H9 (cell line): ENCODE data around the gene CD7. TPM values are rescaled to one million over a fixed set of nuclear protein-coding genes. Genes with fewer than 3 reads are reported as not detected.

Experiments used
- DNase-seq: peaks from one replicate; pipeline ENCODE4 v3.0.0-alpha.2; 2017
- H2AFZ ChIP-seq: one replicate; pipeline ENCODE4 v1.6.1; 2013; ENCODE audit warnings: mild to moderate bottlenecking, low read length, control low read depth, moderate library complexity
- H2AK5ac ChIP-seq: 2 replicates; pipeline ENCODE4 v1.6.1; 2013; ENCODE audit warnings: low read length, control low read depth, mixed read lengths; ENCODE audit not compliant: insufficient read length
- H2BK120ac ChIP-seq: one replicate; pipeline ENCODE4 v1.6.1; 2013; ENCODE audit warnings: low read depth, mild to moderate bottlenecking, low read length, control low read depth, inconsistent platforms; ENCODE audit not compliant: poor library complexity, severe bottlenecking
- H2BK12ac ChIP-seq: 2 replicates; pipeline ENCODE4 v1.6.1; 2013; ENCODE audit warnings: low read length, control low read depth, mixed read lengths, low read depth; ENCODE audit not compliant: insufficient read length
- H2BK15ac ChIP-seq: 2 replicates; pipeline ENCODE4 v1.6.1; 2013; ENCODE audit warnings: low read depth, low read length, control low read depth
- H2BK20ac ChIP-seq: one replicate; pipeline ENCODE4 v1.6.1; 2013; ENCODE audit warnings: low read depth, mild to moderate bottlenecking, low read length, control low read depth, inconsistent platforms; ENCODE audit not compliant: poor library complexity, severe bottlenecking
- H2BK5ac ChIP-seq: 2 replicates; pipeline ENCODE4 v1.6.1; 2013; ENCODE audit warnings: low read length, control low read depth, mixed read lengths; ENCODE audit not compliant: insufficient read length
- H3K14ac ChIP-seq: 2 replicates; pipeline ENCODE4 v1.6.1; 2013; ENCODE audit warnings: low read length, control low read depth; ENCODE audit not compliant: insufficient read depth
- H3K18ac ChIP-seq: 2 replicates; pipeline ENCODE4 v1.6.1; 2013; ENCODE audit warnings: low read depth, mild to moderate bottlenecking, mixed read lengths, low read length, control low read depth; ENCODE audit not compliant: insufficient read length
- H3K23ac ChIP-seq: 2 replicates; pipeline ENCODE4 v1.6.1; 2013; ENCODE audit warnings: low read length, control low read depth, mixed read lengths, low read depth; ENCODE audit not compliant: insufficient read length
- H3K23me2 ChIP-seq: 2 replicates; pipeline ENCODE4 v1.6.1; 2013; ENCODE audit warnings: low read depth, mild to moderate bottlenecking, mixed read lengths, low read length, control low read depth; ENCODE audit not compliant: insufficient read length, poor library complexity, severe bottlenecking
- H3K27ac ChIP-seq: 2 replicates; pipeline ENCODE4 v1.5.1; 2013; ENCODE audit warnings: low read length, control low read depth, mixed read lengths, low read depth; ENCODE audit not compliant: insufficient read length
- H3K27me3 ChIP-seq: 2 replicates; pipeline ENCODE4 v1.6.1; 2013; ENCODE audit warnings: low read length, control low read depth, inconsistent platforms; ENCODE audit not compliant: insufficient read depth
- H3K4ac ChIP-seq: 2 replicates; pipeline ENCODE4 v1.6.1; 2013; ENCODE audit warnings: low read depth, mild to moderate bottlenecking, control low read depth, inconsistent platforms, low read length, moderate library complexity
- H3K4me1 ChIP-seq: 2 replicates; pipeline ENCODE4 v1.6.1; 2013; ENCODE audit warnings: low read length, control low read depth, inconsistent platforms; ENCODE audit not compliant: insufficient read depth
- H3K4me2 ChIP-seq: 2 replicates; pipeline ENCODE4 v1.6.1; 2013; ENCODE audit warnings: low read length, control low read depth, mixed read lengths; ENCODE audit not compliant: insufficient read length, insufficient read depth
- H3K56ac ChIP-seq: 2 replicates; pipeline ENCODE4 v1.6.1; 2013; ENCODE audit warnings: low read depth, mild to moderate bottlenecking, mixed read lengths, low read length, control low read depth; ENCODE audit not compliant: insufficient read length
- H3K79me1 ChIP-seq: 2 replicates; pipeline ENCODE4 v1.6.1; 2013; ENCODE audit warnings: low read depth, mild to moderate bottlenecking, moderate library complexity, low read length, control low read depth, inconsistent platforms; ENCODE audit not compliant: insufficient read depth, poor library complexity, severe bottlenecking
- H3K79me2 ChIP-seq: 2 replicates; pipeline ENCODE4 v1.6.1; 2013; ENCODE audit warnings: low read length, control low read depth, inconsistent platforms; ENCODE audit not compliant: insufficient read depth
- H3K9ac ChIP-seq: 2 replicates; pipeline ENCODE4 v1.6.1; 2013; ENCODE audit warnings: low read length, control low read depth, mixed read lengths; ENCODE audit not compliant: insufficient read length; ENCODE audit errors: extremely low read depth
- H3K9me3 ChIP-seq: one replicate; pipeline ENCODE4 v1.6.1; 2013; ENCODE audit warnings: low read depth, low read length, inconsistent platforms; ENCODE audit not compliant: control insufficient read depth
- H3T11ph ChIP-seq: one replicate; pipeline ENCODE4 v1.6.1; 2013; ENCODE audit warnings: mild to moderate bottlenecking, low read length, control low read depth, inconsistent platforms
- H4K20me1 ChIP-seq: one replicate; pipeline ENCODE4 v1.6.1; 2013; ENCODE audit not compliant: control insufficient read depth, insufficient read length, insufficient read depth
- H4K5ac ChIP-seq: 2 replicates; pipeline ENCODE4 v1.6.1; 2013; ENCODE audit warnings: low read depth, mild to moderate bottlenecking, mixed read lengths, low read length, control low read depth; ENCODE audit not compliant: insufficient read length
- H4K8ac ChIP-seq: replicated peaks from 2 replicates; pipeline ENCODE4 v1.6.1; 2013; ENCODE audit warnings: low read length, control low read depth, mixed read lengths, low read depth; ENCODE audit not compliant: insufficient read length
- H4K91ac ChIP-seq: 2 replicates; pipeline ENCODE4 v1.6.1; 2013; ENCODE audit warnings: low read depth, mild to moderate bottlenecking, moderate library complexity, mixed read lengths, low read length, control low read depth; ENCODE audit not compliant: insufficient read length
- H3K27ac Mint-ChIP-seq, 3 experiments: 2 replicates in 2 of 3; 3 replicates in 1 of 3; pipeline ENCODE4 v1.8.0; 2020 to 2021; ENCODE audit warnings: mixed read lengths in 3 of 3, mild to moderate bottlenecking in 1 of 3, moderate library complexity in 1 of 3
- H3K27me3 Mint-ChIP-seq: 2 replicates; pipeline ENCODE4 v1.8.0; 2021; ENCODE audit warnings: low read depth, mild to moderate bottlenecking, moderate library complexity, mixed read lengths
- H3K36me3 Mint-ChIP-seq, 3 experiments: 2 replicates in 2 of 3; 3 replicates in 1 of 3; pipeline ENCODE4 v1.8.0; 2020 to 2021; ENCODE audit warnings: low read depth in 3 of 3, mixed read lengths in 3 of 3; ENCODE audit not compliant: insufficient read depth in 1 of 3
- H3K4me1 Mint-ChIP-seq, 2 experiments: 2 replicates each; pipeline ENCODE4 v1.8.0; 2020; ENCODE audit warnings: mixed read lengths in 2 of 2
- H3K4me3 Mint-ChIP-seq, 2 experiments: 2 replicates in 1 of 2; 3 replicates in 1 of 2; pipeline ENCODE4 v1.8.0; 2020 to 2021; ENCODE audit warnings: mild to moderate bottlenecking in 2 of 2, mixed read lengths in 2 of 2, moderate library complexity in 1 of 2
- H3K9me3 Mint-ChIP-seq, 2 experiments: 2 replicates in 1 of 2; 3 replicates in 1 of 2; pipeline ENCODE4 v1.8.0; 2020; ENCODE audit warnings: mild to moderate bottlenecking in 2 of 2, mixed read lengths in 2 of 2, moderate library complexity in 1 of 2
- CTCF ChIP-seq: fragments of 200-600 bp; sonication (generic); conservative IDR thresholded peaks from 3 replicates; pipeline ENCODE4 v1.8.0; 2021; ENCODE audit warnings: antibody characterized with exemption, mild to moderate bottlenecking
- WGBS: extraction: QIAGEN DNeasy Blood & Tissue Kit; methylation state at CpG from one replicate; pipeline ENCODE4 v1.1.7; 2013; ENCODE audit warnings: missing lambda C conversion rate, low lambda C conversion rate, mixed read lengths; ENCODE audit not compliant: insufficient read length; ENCODE audit errors: extremely low coverage; 5-methylcytosine and 5-hydroxymethylcytosine counted together
- total RNA-seq: library from RNA; stranded (reverse); gene quantifications from 2 replicates; pipeline ENCODE4 v1.2.1, GENCODE V29; 2021

Gene CD7
- total RNA-seq, 1 experiment from 2014 or later: 0.35 TPM

GRCh38 chr17:82304826-82305726 lies 12.3 kb downstream of the CD7 start:
- Histone ChIP-seq H3K23ac (no peak overlapping the region), H3K27me3 (no peaks in the 10 kb centered on the region), H2BK20ac (no peak overlapping the region), H3K56ac (no peak overlapping the region), H2BK120ac (no peak overlapping the region), H4K5ac (no peak overlapping the region), H3K18ac (no peak overlapping the region), H3K79me2 (no peaks in the 10 kb centered on the region), H3K4me2 (no peak overlapping the region), H4K91ac (no peak overlapping the region), H2AFZ (no peak overlapping the region), H3K79me1 (no peaks in the 10 kb centered on the region), H3K27ac (no peak overlapping the region), H4K8ac (no peak overlapping the region), H3K9me3 (no peaks in the 10 kb centered on the region), H2BK5ac (no peak overlapping the region), H3K4ac (no peak overlapping the region), H3T11ph (no peak overlapping the region), H4K20me1 (no peaks in the 10 kb centered on the region), H2BK12ac (no peak overlapping the region), H3K23me2 (peaks cover 3% of the 10 kb centered on the region), H3K9ac (no peak overlapping the region), H3K4me1 (no peaks in the 10 kb centered on the region), H2BK15ac (no peak overlapping the region), H2AK5ac (no peak overlapping the region), H3K14ac (no peak overlapping the region; the same call in 1 of the 2 replicates)
- no peak for DNase-seq
- no peak for TF ChIP-seq CTCF
- no peaks in the 10 kb centered on the region; a peak in 2 of 5 replicates for H3K9me3 Mint-ChIP-seq
- no peaks in the 10 kb centered on the region for H3K36me3 Mint-ChIP-seq
- peaks cover 22% of the 10 kb centered on the region for H3K27me3 Mint-ChIP-seq
- no peak overlapping the region for H3K27ac Mint-ChIP-seq
- no CpG with 5 or more reads among the region's 23 CpGs for WGBS
- H3K4me3 Mint-ChIP-seq: no peak overlapping the region; a peak in 1 of 5 replicates
- peaks cover 2 to 6% of the 10 kb centered on the region in 2 experiments; a peak in 1 of 4 replicates for H3K4me1 Mint-ChIP-seq
